GM20000 (cell line): ENCODE measurements around the gene PPP1R7.

Source experiments
- DNase-seq: peaks from one replicate; pipeline ENCODE4 v3.0.0; 2012; ENCODE audit warnings: low spot score
- TF ChIP-seq, protein P1 (sequence below): IDR thresholded peaks from 2 replicates; pipeline ENCODE4 v1.5.1; 2012; ENCODE audit warnings: mild to moderate bottlenecking, control low read depth; ENCODE audit errors: extremely low read depth, missing control alignments

PPP1R7 gene

GRCh38 chr2:241202268-241202585 is 52.0 kb downstream of the PPP1R7 start:
- no peak for DNase-seq
- TF ChIP-seq, protein P1, sequence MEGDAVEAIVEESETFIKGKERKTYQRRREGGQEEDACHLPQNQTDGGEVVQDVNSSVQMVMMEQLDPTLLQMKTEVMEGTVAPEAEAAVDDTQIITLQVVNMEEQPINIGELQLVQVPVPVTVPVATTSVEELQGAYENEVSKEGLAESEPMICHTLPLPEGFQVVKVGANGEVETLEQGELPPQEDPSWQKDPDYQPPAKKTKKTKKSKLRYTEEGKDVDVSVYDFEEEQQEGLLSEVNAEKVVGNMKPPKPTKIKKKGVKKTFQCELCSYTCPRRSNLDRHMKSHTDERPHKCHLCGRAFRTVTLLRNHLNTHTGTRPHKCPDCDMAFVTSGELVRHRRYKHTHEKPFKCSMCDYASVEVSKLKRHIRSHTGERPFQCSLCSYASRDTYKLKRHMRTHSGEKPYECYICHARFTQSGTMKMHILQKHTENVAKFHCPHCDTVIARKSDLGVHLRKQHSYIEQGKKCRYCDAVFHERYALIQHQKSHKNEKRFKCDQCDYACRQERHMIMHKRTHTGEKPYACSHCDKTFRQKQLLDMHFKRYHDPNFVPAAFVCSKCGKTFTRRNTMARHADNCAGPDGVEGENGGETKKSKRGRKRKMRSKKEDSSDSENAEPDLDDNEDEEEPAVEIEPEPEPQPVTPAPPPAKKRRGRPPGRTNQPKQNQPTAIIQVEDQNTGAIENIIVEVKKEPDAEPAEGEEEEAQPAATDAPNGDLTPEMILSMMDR, result no peak

DNA sequence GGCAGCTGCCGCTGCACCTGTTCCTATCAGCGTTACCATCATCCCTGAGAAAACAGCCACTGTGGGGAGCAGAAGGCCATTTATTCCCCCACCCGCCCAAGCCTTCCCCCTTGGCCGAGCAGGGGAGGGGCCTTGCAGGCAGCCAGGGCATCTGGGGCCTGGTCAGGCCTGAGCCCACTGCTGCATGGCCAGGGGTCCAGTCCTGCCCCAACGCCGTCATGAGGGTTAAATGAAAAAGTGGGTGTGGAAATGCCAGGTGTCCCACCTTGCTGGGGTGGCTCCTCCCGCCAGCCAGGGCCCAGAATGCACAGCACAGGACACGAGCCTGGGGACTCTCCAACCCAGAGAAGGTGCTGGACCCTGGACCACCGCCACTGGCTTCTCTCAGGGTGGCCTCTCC is 52.4 kb downstream of the PPP1R7 start:
- no peak for DNase-seq
- TF ChIP-seq, protein P1, result no peak

- DNase-seq, result no peak
- TF ChIP-seq, protein P1, result no peak
Observed at GRCh38 chr2:241203218-241204009, 53.1 kb downstream of the PPP1R7 start.

GRCh38 chr2:241204010-241204384 is 53.7 kb downstream of the PPP1R7 start:
- TF ChIP-seq, protein P1, result no peak
- no peak for DNase-seq

DNA sequence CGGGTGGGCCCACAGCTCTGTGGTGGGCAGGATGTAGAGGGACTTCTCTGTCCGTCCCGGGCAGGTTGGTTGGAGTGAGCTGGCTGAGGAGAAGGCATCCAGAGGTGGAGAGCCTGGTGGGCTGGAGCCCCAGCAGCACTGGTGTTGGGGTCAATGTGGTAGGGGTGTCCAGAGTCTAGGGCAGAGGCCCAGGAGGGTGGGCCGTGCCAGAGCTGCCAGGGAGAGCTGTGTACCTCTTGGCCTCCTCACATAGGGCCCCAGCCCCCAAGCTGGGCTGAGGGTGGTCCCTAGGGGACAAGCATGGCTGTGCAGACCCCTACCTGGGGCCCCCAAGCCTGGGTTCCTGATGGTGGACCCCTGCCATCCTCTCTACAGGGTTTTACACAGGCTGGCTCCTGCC is 54.2 kb downstream of the PPP1R7 start:
- TF ChIP-seq, protein P1, result no peak
- DNase-seq, result no peak

GRCh38 chr2:241205086-241205485 is 54.8 kb downstream of the PPP1R7 start:
- TF ChIP-seq, protein P1, result no peak
- no peak for DNase-seq

- no peak for DNase-seq
- TF ChIP-seq, protein P1, result no peak
Observed at GRCh38 chr2:241207151-241207550, 56.9 kb downstream of the PPP1R7 start.
